PC-3 (cell line): ENCODE data around the gene EHBP1.

Experiments used
- CTCF ChIP-seq: fragments of 300-600 bp; sonication (generic); conservative IDR thresholded peaks from 2 replicates; pipeline ENCODE4 v1.5.1; 2017; ENCODE audit warnings: antibody characterized with exemption, low read depth, mild to moderate bottlenecking, low read length
- EZH2phosphoT487 ChIP-seq: fragments of 300-600 bp; sonication (generic); IDR thresholded peaks from 2 replicates; pipeline ENCODE4 v1.6.1; 2018; ENCODE audit warnings: mild to moderate bottlenecking, antibody characterized with exemption, low read length, borderline replicate concordance

GRCh38 chr2:62736899-62737559 is 31.5 kb downstream of the EHBP1 start:
- TF ChIP-seq CTCF = no peak
- TF ChIP-seq EZH2phosphoT487 = no peak
